LNCAP (cell line): ENCODE measurements around the gene ZNF581.

Experiments used
- TF ChIP-seq, protein P1 (sequence below): fragments of 450-650 bp; IDR thresholded peaks from 2 replicates; pipeline ENCODE4 v1.5.1; 2017; ENCODE audit warnings: mild to moderate bottlenecking

The ZNF581 gene

GRCh38 chr19:55668603-55669348 lies 25.3 kb downstream of the ZNF581 start:
- TF ChIP-seq, protein P1, sequence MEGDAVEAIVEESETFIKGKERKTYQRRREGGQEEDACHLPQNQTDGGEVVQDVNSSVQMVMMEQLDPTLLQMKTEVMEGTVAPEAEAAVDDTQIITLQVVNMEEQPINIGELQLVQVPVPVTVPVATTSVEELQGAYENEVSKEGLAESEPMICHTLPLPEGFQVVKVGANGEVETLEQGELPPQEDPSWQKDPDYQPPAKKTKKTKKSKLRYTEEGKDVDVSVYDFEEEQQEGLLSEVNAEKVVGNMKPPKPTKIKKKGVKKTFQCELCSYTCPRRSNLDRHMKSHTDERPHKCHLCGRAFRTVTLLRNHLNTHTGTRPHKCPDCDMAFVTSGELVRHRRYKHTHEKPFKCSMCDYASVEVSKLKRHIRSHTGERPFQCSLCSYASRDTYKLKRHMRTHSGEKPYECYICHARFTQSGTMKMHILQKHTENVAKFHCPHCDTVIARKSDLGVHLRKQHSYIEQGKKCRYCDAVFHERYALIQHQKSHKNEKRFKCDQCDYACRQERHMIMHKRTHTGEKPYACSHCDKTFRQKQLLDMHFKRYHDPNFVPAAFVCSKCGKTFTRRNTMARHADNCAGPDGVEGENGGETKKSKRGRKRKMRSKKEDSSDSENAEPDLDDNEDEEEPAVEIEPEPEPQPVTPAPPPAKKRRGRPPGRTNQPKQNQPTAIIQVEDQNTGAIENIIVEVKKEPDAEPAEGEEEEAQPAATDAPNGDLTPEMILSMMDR: no peak

- TF ChIP-seq, protein P1: no peak
Observed at GRCh38 chr19:55669418-55670279, 26.2 kb downstream of the ZNF581 start.

DNA sequence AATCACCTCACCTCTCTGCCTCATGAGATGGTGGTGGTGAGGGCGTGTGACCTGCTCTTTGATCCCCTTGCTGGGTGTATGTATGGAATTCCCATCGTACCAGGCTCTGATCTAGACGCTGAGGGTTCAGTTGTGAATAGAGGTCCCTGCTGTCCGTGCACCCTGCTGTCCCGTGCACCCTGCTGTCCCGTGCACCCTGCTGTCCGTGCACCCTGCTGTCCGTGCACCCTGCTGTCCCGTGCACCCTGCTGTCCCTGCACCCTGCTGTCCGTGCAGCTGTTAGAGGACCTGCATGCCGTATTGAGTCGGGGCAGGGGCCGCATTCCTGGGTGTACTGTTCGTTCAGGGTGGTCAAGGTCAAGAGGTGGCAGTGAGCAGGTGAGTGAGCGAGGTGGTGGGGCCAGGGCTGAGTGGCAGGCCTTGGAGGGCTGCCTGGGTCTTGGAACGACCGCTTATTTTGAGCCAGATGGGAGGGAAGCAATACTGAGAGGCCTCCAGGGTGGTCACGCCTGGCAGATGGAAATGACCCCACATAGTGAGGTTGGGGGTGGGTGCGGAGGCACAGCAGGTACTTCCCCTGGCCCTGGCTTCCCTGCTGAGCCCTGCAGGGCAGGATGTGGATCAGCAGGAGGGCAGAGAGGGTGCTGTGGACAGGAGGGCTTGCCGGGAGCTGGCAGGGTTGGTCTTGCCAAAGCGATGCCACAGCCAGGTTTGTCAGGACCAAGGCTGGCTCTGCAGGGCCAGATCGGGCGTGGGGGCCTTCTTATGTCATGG lies 27.0 kb downstream of the ZNF581 start:
- TF ChIP-seq, protein P1: no peak

GRCh38 chr19:55671054-55671378 lies 27.6 kb downstream of the ZNF581 start:
- TF ChIP-seq, protein P1: no peak

DNA sequence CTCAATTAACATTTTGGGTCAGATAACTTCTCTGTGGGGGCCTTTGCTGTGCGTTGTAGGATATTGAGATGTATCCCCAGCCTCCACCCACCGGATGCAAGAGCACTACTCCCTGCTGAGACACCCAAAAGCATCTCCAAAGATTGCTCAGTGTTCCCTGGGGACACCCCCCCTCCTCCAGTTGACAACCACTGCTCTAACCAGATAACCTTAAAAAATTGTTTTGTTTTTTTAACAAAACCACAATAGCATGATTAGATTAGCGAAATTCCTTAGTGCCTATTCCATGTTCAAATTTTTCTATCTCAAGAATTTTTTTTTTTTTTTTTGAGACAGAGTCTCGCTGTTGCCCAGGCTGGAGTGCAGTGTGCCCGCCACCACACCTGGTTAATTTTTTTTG lies 29.0 kb downstream of the ZNF581 start:
- TF ChIP-seq, protein P1: no peak

GRCh38 chr19:55673465-55673864 lies 30.0 kb downstream of the ZNF581 start:
- TF ChIP-seq, protein P1: no peak

DNA sequence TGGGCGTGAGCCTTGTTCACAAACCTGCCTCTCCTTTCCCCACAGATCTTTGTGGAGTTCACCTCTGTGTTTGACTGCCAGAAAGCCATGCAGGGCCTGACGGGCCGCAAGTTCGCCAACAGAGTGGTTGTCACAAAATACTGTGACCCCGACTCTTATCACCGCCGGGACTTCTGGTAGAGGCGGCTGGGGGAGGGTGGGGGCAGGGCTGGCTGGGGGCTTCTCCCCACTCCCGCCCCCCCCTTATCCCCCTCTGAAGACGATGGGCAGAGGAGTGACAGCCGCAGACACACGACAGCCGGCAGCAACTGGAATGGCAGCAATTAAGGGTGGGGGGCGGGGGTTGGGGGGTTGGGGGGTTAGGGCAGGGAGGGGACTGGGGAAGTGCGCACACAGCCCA lies 30.4 kb downstream of the ZNF581 start:
- TF ChIP-seq, protein P1: no peak
